GM21526 (cell line): ENCODE data around the gene NKX6-2.

Source experiments
- ATAC-seq: cut with Tn5 transposase; IDR thresholded peaks from one replicate; pipeline ENCODE4 v1.9.1; 2021; ENCODE audit warnings: moderate library complexity; ENCODE audit not compliant: unreplicated experiment, low FRiP score

The NKX6-2 gene

GRCh38 chr10:132813560-132814468, 27.9 kb upstream of the NKX6-2 start:
- ATAC-seq, result no peak

- ATAC-seq, result no peak
Observed at GRCh38 chr10:132813001-132813401, 27.1 kb upstream of the NKX6-2 start.

- ATAC-seq, result no peak
Observed at GRCh38 chr10:132812520-132812919, 26.6 kb upstream of the NKX6-2 start.

- ATAC-seq, result no peak
Observed at GRCh38 chr10:132811891-132812481, 26.0 kb upstream of the NKX6-2 start.

GRCh38 chr10:132810807-132811700, 25.1 kb upstream of the NKX6-2 start:
- no peak for ATAC-seq

GRCh38 chr10:132810141-132810806, 24.3 kb upstream of the NKX6-2 start:
- no peak for ATAC-seq

GRCh38 chr10:132809232-132810140, 23.5 kb upstream of the NKX6-2 start:
- ATAC-seq, result no peak

- no peak for ATAC-seq
Observed at GRCh38 chr10:132808383-132809231, 22.7 kb upstream of the NKX6-2 start.

GRCh38 chr10:132807621-132808049, 21.7 kb upstream of the NKX6-2 start:
- ATAC-seq, result no peak

GRCh38 chr10:132806561-132807003, 20.6 kb upstream of the NKX6-2 start:
- no peak for ATAC-seq

- no peak for ATAC-seq
Observed at GRCh38 chr10:132806110-132806509, 20.2 kb upstream of the NKX6-2 start.

- ATAC-seq, result no peak
Observed at GRCh38 chr10:132805599-132805998, 19.7 kb upstream of the NKX6-2 start.

- ATAC-seq, result no peak
Observed at GRCh38 chr10:132804785-132805426, 19.0 kb upstream of the NKX6-2 start.

GRCh38 chr10:132804287-132804686, 18.3 kb upstream of the NKX6-2 start:
- no peak for ATAC-seq

- no peak for ATAC-seq
Observed at GRCh38 chr10:132803416-132804210, 17.7 kb upstream of the NKX6-2 start.

GRCh38 chr10:132802694-132803320, 16.9 kb upstream of the NKX6-2 start:
- ATAC-seq, result no peak

GRCh38 chr10:132802048-132802447, 16.1 kb upstream of the NKX6-2 start:
- no peak for ATAC-seq
